ENCODE data around the gene CYP46A1. TPM values are rescaled to one million over a fixed set of nuclear protein-coding genes. Genes with fewer than 3 reads are reported as not detected.

CYP46A1 gene
- total and polyA plus RNA-seq, 12 donors = 0.67 to 5.9 (median 2.1) TPM

GRCh38 chr14:99734406-99735051, 50.4 kb downstream of the CYP46A1 start:
- intact Hi-C loops (cut with DNase I) = loop anchor here (5.0 kb wide), 1 partner anchor 58 kb away; the partner anchor contains the start of gene EML1 (in 2 of the 2)
- H3K36me3 ChIP-seq (replicated peaks in 1 of 2) = no peaks in the 10 kb centered on the region
- TF ChIP-seq POLR2A (IDR thresholded peaks at IDR 0.05) = no peak
- TF ChIP-seq, protein P1, sequence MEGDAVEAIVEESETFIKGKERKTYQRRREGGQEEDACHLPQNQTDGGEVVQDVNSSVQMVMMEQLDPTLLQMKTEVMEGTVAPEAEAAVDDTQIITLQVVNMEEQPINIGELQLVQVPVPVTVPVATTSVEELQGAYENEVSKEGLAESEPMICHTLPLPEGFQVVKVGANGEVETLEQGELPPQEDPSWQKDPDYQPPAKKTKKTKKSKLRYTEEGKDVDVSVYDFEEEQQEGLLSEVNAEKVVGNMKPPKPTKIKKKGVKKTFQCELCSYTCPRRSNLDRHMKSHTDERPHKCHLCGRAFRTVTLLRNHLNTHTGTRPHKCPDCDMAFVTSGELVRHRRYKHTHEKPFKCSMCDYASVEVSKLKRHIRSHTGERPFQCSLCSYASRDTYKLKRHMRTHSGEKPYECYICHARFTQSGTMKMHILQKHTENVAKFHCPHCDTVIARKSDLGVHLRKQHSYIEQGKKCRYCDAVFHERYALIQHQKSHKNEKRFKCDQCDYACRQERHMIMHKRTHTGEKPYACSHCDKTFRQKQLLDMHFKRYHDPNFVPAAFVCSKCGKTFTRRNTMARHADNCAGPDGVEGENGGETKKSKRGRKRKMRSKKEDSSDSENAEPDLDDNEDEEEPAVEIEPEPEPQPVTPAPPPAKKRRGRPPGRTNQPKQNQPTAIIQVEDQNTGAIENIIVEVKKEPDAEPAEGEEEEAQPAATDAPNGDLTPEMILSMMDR (IDR thresholded peaks at IDR 0.05) = no peak
- DNase-seq = peak in 6 of 7 donors; percentile 12 to 49 (median 16)
- no peak overlapping the region for H3K4me3 ChIP-seq
- H3K9me3 ChIP-seq (replicated peaks in 1 of 3) = no peaks in the 10 kb centered on the region
- H3K4me1 ChIP-seq (replicated peaks in 1 of 2) = peaks cover 36 to 42% of the 10 kb centered on the region in 2 donors
- no peaks in the 10 kb centered on the region for H3K27me3 ChIP-seq
- 80 to 84% (median 82%) methylated on average over 16 to 18 of the region's 18 CpGs for WGBS, 4 donors
- peak overlapping the region in 3 of 5 donors; percentile 26 to 77 (median 60) for H3K27ac ChIP-seq

GRCh38 chr14:99735189-99736135, 51.4 kb downstream of the CYP46A1 start:
- Histone ChIP-seq H3K4me3 (no peak overlapping the region), H3K27me3 (no peaks in the 10 kb centered on the region), H3K4me1 (replicated peaks in 1 of 2) (peaks cover 32 to 38% of the 10 kb centered on the region in 2 donors), H3K27ac (peak overlapping the region in 1 of 5 donors; percentile 20), H3K9me3 (replicated peaks in 1 of 3) (no peaks in the 10 kb centered on the region), H3K36me3 (replicated peaks in 1 of 2) (no peaks in the 10 kb centered on the region)
- TF ChIP-seq POLR2A (IDR thresholded peaks at IDR 0.05) = no peak
- TF ChIP-seq, protein P1 (IDR thresholded peaks at IDR 0.05) = no peak
- DNase-seq = peak in 4 of 7 donors; percentile 5 to 12 (median 8)
- WGBS, 4 donors = 83 to 90% (median 86%) methylated on average over 10 to 13 of the region's 13 CpGs
- intact Hi-C loops (cut with DNase I) = no loop called here

DNA sequence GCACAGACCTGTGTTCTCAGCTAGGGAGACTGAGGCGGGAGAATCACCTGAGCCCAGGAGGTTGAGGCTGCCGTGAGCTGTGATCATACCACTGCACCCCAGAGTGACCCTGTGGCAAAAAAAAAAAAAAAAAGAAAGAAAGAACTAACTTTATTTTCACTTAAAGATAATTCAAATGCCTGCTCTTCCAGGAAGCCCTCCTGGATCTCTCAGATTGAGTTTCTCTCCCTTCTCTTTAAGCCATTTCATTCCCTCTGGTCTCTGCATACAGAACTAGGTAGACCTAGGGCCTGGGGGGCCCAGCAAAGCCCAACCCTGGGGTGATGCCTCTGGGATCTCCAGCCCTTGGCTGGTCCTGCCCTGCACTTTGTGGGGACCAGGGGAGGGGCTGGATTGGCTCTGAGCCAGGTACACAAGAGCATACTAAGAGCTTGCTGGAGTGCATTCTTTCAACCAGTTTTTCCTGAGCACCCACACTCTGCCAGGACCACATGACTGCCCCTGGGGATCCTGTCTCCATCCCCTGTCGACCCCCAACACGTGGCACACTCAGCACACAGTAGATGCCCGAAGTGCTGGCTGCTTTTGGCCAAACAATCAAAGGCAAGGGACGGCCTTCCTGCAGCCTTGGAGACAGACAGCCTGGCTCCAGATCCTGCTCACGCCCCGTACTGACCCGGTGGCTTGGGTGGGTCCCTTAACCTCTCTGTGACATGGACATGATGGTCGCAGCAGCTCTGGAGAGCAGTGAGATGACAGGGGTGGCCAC, 52.7 kb downstream of the CYP46A1 start:
- peak in 5 of 7 donors; percentile 19 to 70 (median 38) for DNase-seq
- Histone ChIP-seq H3K27me3 (no peaks in the 10 kb centered on the region), H3K4me3 (peak overlapping the region in 1 of 4 donors; percentile 65), H3K36me3 (replicated peaks in 1 of 2) (no peaks in the 10 kb centered on the region), H3K27ac (peak overlapping the region in 1 of 5 donors; percentile 76), H3K9me3 (replicated peaks in 1 of 3) (no peaks in the 10 kb centered on the region), H3K4me1 (replicated peaks in 1 of 2) (peaks cover 24% of the 10 kb centered on the region in 2 donors)
- no peak for TF ChIP-seq POLR2A (IDR thresholded peaks at IDR 0.05)
- TF ChIP-seq, protein P1 (IDR thresholded peaks at IDR 0.05) = no peak
- intact Hi-C loops (cut with DNase I) = no loop called here
- WGBS, 4 donors = 26 to 32% (median 30%) methylated on average over 8 to 10 of the region's 10 CpGs
